Measurements from ENCODE around the gene STK32B. TPM values are rescaled to one million over a fixed set of nuclear protein-coding genes. Genes with fewer than 3 reads are reported as not detected.

The STK32B gene
- total and polyA plus RNA-seq, 2 of the 4 experiments (the other 2 are of a cell fraction): 5.5 to 6.3 TPM

DNA sequence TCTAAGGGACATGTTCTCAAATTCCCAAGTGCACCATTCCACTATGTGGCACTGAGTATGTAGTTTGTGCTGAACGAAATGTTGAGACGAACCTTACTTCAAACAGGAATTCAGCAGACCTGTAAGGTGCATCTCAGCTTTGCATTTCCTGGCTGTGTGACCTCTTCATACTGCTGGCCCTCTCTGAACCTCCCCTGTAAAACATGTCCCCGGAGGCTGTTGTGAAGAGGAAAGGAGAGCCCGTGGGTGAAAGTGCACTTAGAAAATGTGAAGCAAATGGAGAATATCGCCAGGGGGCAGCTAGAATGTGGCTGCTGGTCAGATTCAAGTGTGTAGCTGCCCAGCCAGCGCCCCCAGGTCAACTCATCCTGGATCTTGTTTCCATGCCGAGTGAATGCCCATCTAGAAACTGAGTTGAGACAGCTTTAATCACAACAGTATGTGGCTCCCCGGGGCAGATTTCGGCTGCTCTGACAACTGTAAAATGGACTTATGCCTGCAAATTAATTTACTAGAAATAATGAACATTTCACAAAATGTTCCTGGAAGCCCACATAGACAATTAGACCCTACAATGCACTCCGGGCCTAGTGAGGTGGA is 393.7 kb downstream of the STK32B start:
- no peaks in the 10 kb centered on the region for H3K9me1 ChIP-seq (ENCODE audit: insufficient read depth, low read length)
- H2BK5ac ChIP-seq (ENCODE audit: low read depth, low read length, poor library complexity, severe bottlenecking): no peak overlapping the region
- no peaks in the 10 kb centered on the region for H4K20me1 ChIP-seq (ENCODE audit: insufficient read depth, low read length)
- H2AK5ac ChIP-seq (ENCODE audit: low read depth, low read length): no peak overlapping the region
- BruUV-seq (replicated peaks): no TSS peak
- no peaks in the 10 kb centered on the region for H3K36me3 ChIP-seq (ENCODE audit: control insufficient read depth, insufficient read depth, low read length)
- no peak overlapping the region for H4K91ac ChIP-seq (ENCODE audit: insufficient read depth, low read depth, low read length)
- no peak overlapping the region for H4K5ac ChIP-seq (ENCODE audit: low read depth, low read length)
- H2BK20ac ChIP-seq (ENCODE audit: low read depth, low read length): no peak overlapping the region
- intact Hi-C loops (cut with micrococcal nuclease): no loop called here
- H3K27ac ChIP-seq (ENCODE audit: insufficient read depth, low read length): no peak overlapping the region
- H3K27me3 ChIP-seq (ENCODE audit: control insufficient read depth, insufficient read depth, low read length): no peaks in the 10 kb centered on the region
- H3K4me3 ChIP-seq (ENCODE audit: insufficient read depth, low read depth, low read length): no peak overlapping the region
- H4K8ac ChIP-seq (ENCODE audit: low read depth in 2 of 2, low read length in 2 of 2): no peak overlapping the region
- no peaks in the 10 kb centered on the region for H3K9me3 ChIP-seq (ENCODE audit: control insufficient read depth, insufficient read depth, low read length)
- no peak overlapping the region for H3K18ac ChIP-seq (ENCODE audit: low read depth, low read length)
- dilution Hi-C loops (cut with HindIII; ENCODE audit: low sequenced_read_pairs, unreplicated experiment): no loop called here
- WGBS, 2 experiments (ENCODE audit: extremely low coverage in 2 of 2, insufficient read length in 1 of 2): 100% methylated on average over 1 of the region's 10 CpGs; no CpG with 5 or more reads in 1 of the 2 experiments
- H3K56ac ChIP-seq (ENCODE audit: extremely low read depth, insufficient read depth, low read length): no peak overlapping the region
- no peaks in the 10 kb centered on the region for H3K4me1 ChIP-seq (ENCODE audit: control insufficient read depth, insufficient read depth, low read length)
- no peak for ATAC-seq (ENCODE audit: low read depth)
- H3K9ac ChIP-seq (ENCODE audit: low read depth, low read length): no peak overlapping the region
- H2BK120ac ChIP-seq (ENCODE audit: low read depth, low read length): no peak overlapping the region
- no peak overlapping the region for H3K4me2 ChIP-seq (ENCODE audit: low read depth, low read length)
- no peak overlapping the region for H2AK9ac ChIP-seq (replicated peaks; ENCODE audit: low read depth, low read length, poor library complexity)
- ChIA-PET CTCF (interaction anchor here (1.5 kb wide), 1 partner anchor 35 kb away, joined by 5 read pairs; no protein-coding TSS in a partner anchor), POLR2A (ENCODE audit: unreplicated experiment) (no interaction called here)
- no peak overlapping the region for H2BK15ac ChIP-seq (ENCODE audit: low read depth, low read length)
- no peak overlapping the region for H2AFZ ChIP-seq (replicated peaks; ENCODE audit: low read length, poor library complexity)
- no peak overlapping the region for H3K23ac ChIP-seq (ENCODE audit: low read depth, low read length)
- no peak overlapping the region for H3K14ac ChIP-seq (replicated peaks; ENCODE audit: low read depth, low read length)
- DNase-seq: no peak
- in situ Hi-C loops (cut with MboI; ENCODE audit: low sequenced_read_pairs): no loop called here
- no peak overlapping the region for H3K4ac ChIP-seq (ENCODE audit: low read depth, low read length)
- no peak for TF ChIP-seq RAD21 (IDR thresholded peaks at IDR 0.05; ENCODE audit: low read length)
- no peaks in the 10 kb centered on the region for H3K79me1 ChIP-seq (ENCODE audit: low read depth in 1 of 2, low read length in 2 of 2)
